ENCODE measurements around the gene KIF16B. TPM values are rescaled to one million over a fixed set of nuclear protein-coding genes. Genes with fewer than 3 reads are reported as not detected.
"Not testable (repeated sequence)": the region's sequence is repeated elsewhere in the genome, so short reads cannot be mapped to it uniquely, and the experiment has no call there.

KIF16B gene
- total RNA-seq, 4 donors from 2014 or later: 16.6 to 29.6 (median 20.2) TPM

- peaks cover 3 to 69% (median 16%) of the 10 kb centered on the region in 3 donors for H3K4me1 ChIP-seq
- no peaks in the 10 kb centered on the region for H3K9me3 ChIP-seq
- peak overlapping the region in 3 of 4 donors; percentile 89 to 96 (median 94) for H3K27ac ChIP-seq
- peak overlapping the region in 3 of 4 donors; percentile 81 to 94 (median 87) for H3K4me3 ChIP-seq
- intact Hi-C loops (cut with DNase I): no loop called here
- DNase-seq: no peak
- TF ChIP-seq POLR2A (IDR thresholded peaks at IDR 0.05) (no peak), CTCF (IDR thresholded peaks at IDR 0.05) (no peak)
- 45 to 69% methylated on average over 4 to 5 of the region's 5 CpGs for WGBS, 2 donors
- H3K36me3 ChIP-seq: no peaks in the 10 kb centered on the region
- no peaks in the 10 kb centered on the region for H3K27me3 ChIP-seq
Measured at GRCh38 chr20:16571333-16571732, 1.9 kb downstream of the KIF16B start.

- Histone ChIP-seq H3K9me3 (no peaks in the 10 kb centered on the region), H3K27ac (no peak overlapping the region), H3K27me3 (no peaks in the 10 kb centered on the region), H3K4me1 (peaks cover 3 to 56% (median 13%) of the 10 kb centered on the region in 3 donors), H3K36me3 (no peaks in the 10 kb centered on the region), H3K4me3 (no peak overlapping the region)
- WGBS, 2 donors: 77 to 87% methylated on average over 4 of the region's 4 CpGs
- TF ChIP-seq POLR2A (IDR thresholded peaks at IDR 0.05) (no peak), CTCF (IDR thresholded peaks at IDR 0.05) (no peak)
- no peak for DNase-seq
- intact Hi-C loops (cut with DNase I): no loop called here
Measured at GRCh38 chr20:16569246-16570153, 3.7 kb downstream of the KIF16B start.

GRCh38 chr20:16566080-16566479 lies 7.2 kb downstream of the KIF16B start:
- no peak overlapping the region for H3K4me3 ChIP-seq
- no peaks in the 10 kb centered on the region for H3K36me3 ChIP-seq
- no peaks in the 10 kb centered on the region for H3K27me3 ChIP-seq
- H3K4me1 ChIP-seq: peaks cover 0 to 36% (median 3%) of the 10 kb centered on the region in 3 donors
- TF ChIP-seq POLR2A (IDR thresholded peaks at IDR 0.05) (no peak), CTCF (IDR thresholded peaks at IDR 0.05) (no peak)
- H3K27ac ChIP-seq: no peak overlapping the region
- no peak for DNase-seq
- WGBS, 2 donors: 83 to 89% methylated on average over 4 to 5 of the region's 5 CpGs
- intact Hi-C loops (cut with DNase I): no loop called here
- H3K9me3 ChIP-seq: no peaks in the 10 kb centered on the region

GRCh38 chr20:16564079-16564478 lies 9.2 kb downstream of the KIF16B start:
- 68 to 100% methylated on average over 5 of the region's 5 CpGs for WGBS, 2 donors
- H3K4me3 ChIP-seq; H3K27me3 ChIP-seq; DNase-seq; intact Hi-C loops (cut with DNase I); H3K27ac ChIP-seq; H3K9me3 ChIP-seq; H3K36me3 ChIP-seq: not testable (repeated sequence)
- H3K4me1 ChIP-seq: peaks cover 0 to 16% (median 0%) of the 10 kb centered on the region in 3 donors

- DNase-seq: no peak
- intact Hi-C loops (cut with DNase I): no loop called here
- no peaks in the 10 kb centered on the region for H3K27me3 ChIP-seq
- no peak overlapping the region for H3K27ac ChIP-seq
- no peaks in the 10 kb centered on the region for H3K36me3 ChIP-seq
- peaks cover 0 to 14% (median 0%) of the 10 kb centered on the region in 3 donors for H3K4me1 ChIP-seq
- H3K4me3 ChIP-seq: no peak overlapping the region
- 65 to 73% methylated on average over 5 of the region's 5 CpGs for WGBS, 2 donors
- TF ChIP-seq POLR2A (IDR thresholded peaks at IDR 0.05): no peak
- TF ChIP-seq CTCF (IDR thresholded peaks at IDR 0.05): no peak
- H3K9me3 ChIP-seq: no peaks in the 10 kb centered on the region
Measured at GRCh38 chr20:16563066-16563806, 10.0 kb downstream of the KIF16B start.
